Medulla oblongata (tissue), 1 donor: Measurements from ENCODE around the gene PCLO.

Experiments used
- DNase-seq: peaks from one replicate; pipeline ENCODE4 v3.0.0-alpha.2; 2015; ENCODE audit errors: extremely low spot score

The PCLO gene

GRCh38 chr7:82839063-82839462 lies 323.6 kb downstream of the PCLO start:
- no peak for DNase-seq

- DNase-seq, result no peak
Measured at GRCh38 chr7:82838314-82838713, 324.4 kb downstream of the PCLO start.

GRCh38 chr7:82823073-82823472 lies 339.6 kb downstream of the PCLO start:
- DNase-seq, result no peak

GRCh38 chr7:82821037-82821436 lies 341.6 kb downstream of the PCLO start:
- DNase-seq, result no peak

- no peak for DNase-seq
Measured at GRCh38 chr7:82818171-82818570, 344.5 kb downstream of the PCLO start.

- no peak for DNase-seq
Measured at GRCh38 chr7:82816272-82816671, 346.4 kb downstream of the PCLO start.

GRCh38 chr7:82810558-82811259 lies 352.0 kb downstream of the PCLO start:
- peak; percentile 71 for DNase-seq

GRCh38 chr7:82808633-82809032 lies 354.1 kb downstream of the PCLO start:
- no peak for DNase-seq

GRCh38 chr7:82805527-82805960 lies 357.1 kb downstream of the PCLO start:
- DNase-seq, result no peak

GRCh38 chr7:82803411-82803810 lies 359.3 kb downstream of the PCLO start:
- no peak for DNase-seq

- no peak for DNase-seq
Measured at GRCh38 chr7:82789883-82790609, 372.6 kb downstream of the PCLO start.

- no peak for DNase-seq
Measured at GRCh38 chr7:82778021-82778420, 384.7 kb downstream of the PCLO start.

GRCh38 chr7:82762880-82763279 lies 399.8 kb downstream of the PCLO start:
- DNase-seq, result no peak

GRCh38 chr7:82760831-82761230 lies 401.9 kb downstream of the PCLO start:
- no peak for DNase-seq

- DNase-seq, result no peak
Measured at GRCh38 chr7:82760074-82760473, 402.6 kb downstream of the PCLO start.

- DNase-seq, result no peak
Measured at GRCh38 chr7:82755705-82756551, 406.8 kb downstream of the PCLO start.

GRCh38 chr7:82750007-82750406 lies 412.7 kb downstream of the PCLO start:
- DNase-seq, result no peak

GRCh38 chr7:82745820-82746219 lies 416.9 kb downstream of the PCLO start:
- no peak for DNase-seq

GRCh38 chr7:82745117-82745516 lies 417.6 kb downstream of the PCLO start:
- no peak for DNase-seq

- DNase-seq, result no peak
Measured at GRCh38 chr7:82742163-82742562, 420.5 kb downstream of the PCLO start.

GRCh38 chr7:82741493-82741892 lies 421.2 kb downstream of the PCLO start:
- DNase-seq, result no peak

- peak; percentile 46 for DNase-seq
Measured at GRCh38 chr7:82740246-82740848, 422.3 kb downstream of the PCLO start.
